Breast epithelium (tissue), 3 donors: ENCODE data around the gene BGLAP.

Experiments used
- CTCF ChIP-seq, 3 donors: fragments of 450-650 bp; IDR thresholded peaks; one replicate each; pipeline ENCODE4 v1.5.1; 2016 to 2017; ENCODE audit warnings: antibody characterized with exemption in 3 of 3, mild to moderate bottlenecking in 3 of 3, moderate library complexity in 3 of 3
- POLR2A ChIP-seq: fragments of 450-650 bp; IDR thresholded peaks from one replicate; pipeline ENCODE4 v1.6.1; 2016; ENCODE audit warnings: antibody characterized with exemption, mild to moderate bottlenecking, moderate library complexity
- POLR2AphosphoS5 ChIP-seq, 3 donors: sonication (generic); formaldehyde crosslinking; IDR thresholded peaks; one replicate each; pipeline ENCODE4 v1.6.1; 2017; ENCODE audit warnings: antibody characterized with exemption in 3 of 3

- TF ChIP-seq CTCF (IDR thresholded peaks at IDR 0.05) = no peak
- no peak for TF ChIP-seq POLR2AphosphoS5 (IDR thresholded peaks at IDR 0.05)
- TF ChIP-seq POLR2A = no peak
Measured at GRCh38 chr1:156233426-156234127, 8.4 kb upstream of the BGLAP start.
